Measurements from ENCODE around the gene GNB1.

Gene GNB1

DNA sequence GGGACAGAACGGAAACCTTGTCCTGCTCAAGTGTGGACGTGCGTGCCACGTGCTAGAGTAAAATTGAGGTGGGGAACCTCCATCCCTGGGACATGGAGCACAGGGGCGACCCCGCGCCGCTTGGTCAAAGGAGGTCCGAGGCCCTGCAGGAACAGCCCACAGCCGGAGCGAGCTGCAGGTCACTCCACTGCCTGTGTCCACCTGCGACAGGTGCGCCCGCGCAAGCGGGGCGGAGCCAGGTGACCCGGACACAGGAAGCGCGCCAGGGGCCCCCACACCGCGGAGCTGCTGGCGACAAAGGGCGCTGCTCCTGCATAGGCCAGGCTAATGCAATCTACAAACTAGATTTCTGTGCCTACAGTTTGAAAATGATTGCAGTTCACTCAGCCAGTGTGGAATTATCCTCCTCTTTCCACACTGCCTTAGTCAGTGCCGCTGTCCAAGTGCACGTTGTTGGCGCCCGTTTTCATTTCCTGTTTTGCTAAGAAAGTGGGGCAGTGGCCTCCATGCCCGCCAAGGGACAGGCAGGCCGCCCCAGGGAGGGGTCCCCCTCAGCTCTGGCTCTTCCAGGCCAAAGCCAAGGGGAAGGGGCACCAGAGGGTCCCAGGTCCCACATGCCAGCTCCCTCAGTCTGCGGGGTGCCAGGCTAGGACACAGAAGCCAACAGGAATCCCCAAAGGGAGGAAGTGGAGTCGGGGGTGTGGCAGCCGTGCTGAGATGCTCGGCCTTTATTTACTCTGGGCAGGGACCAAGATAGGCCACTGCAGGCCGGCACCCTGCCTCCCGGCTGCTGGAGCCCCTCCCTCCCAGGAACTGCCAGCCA is 108.3 kb downstream of the GNB1 start:
- H3K27ac ChIP-seq (ENCODE audit: low read length) = peak overlapping the region; percentile 51

DNA sequence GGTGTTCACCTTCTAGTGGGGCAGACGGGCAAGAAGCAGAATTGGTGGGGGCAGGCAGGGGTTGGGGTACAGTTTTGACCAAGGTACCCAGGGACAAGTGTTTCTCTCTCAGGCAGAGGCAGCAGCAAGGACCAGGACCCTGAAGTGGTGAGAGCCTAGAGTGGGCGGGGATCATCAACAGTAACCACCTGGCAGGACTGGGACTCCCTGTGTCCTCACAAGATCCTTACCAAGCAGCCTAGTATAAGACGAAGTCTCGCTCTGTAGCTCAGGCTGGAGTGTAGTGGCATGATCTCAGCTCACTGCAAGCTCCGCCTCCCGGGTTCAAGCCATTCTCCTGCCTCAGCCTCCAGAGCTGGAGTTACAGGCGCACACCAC is 109.4 kb downstream of the GNB1 start:
- H3K36me3 ChIP-seq (ENCODE audit: control insufficient read depth in 1 of 2, insufficient read depth in 2 of 2, low read length in 2 of 2) = peaks cover 10 to 18% of the 10 kb centered on the region in 2 donors
- H3K9me3 ChIP-seq (ENCODE audit: control insufficient read depth in 1 of 2, low read length in 2 of 2) = no peaks in the 10 kb centered on the region
- no peaks in the 10 kb centered on the region for H3K27me3 ChIP-seq (ENCODE audit: low read depth, low read length)
- H3K27ac ChIP-seq (ENCODE audit: low read length) = peak overlapping the region; percentile 75
- peaks cover 30 to 39% of the 10 kb centered on the region in 2 donors for H3K4me1 ChIP-seq (ENCODE audit: control insufficient read depth in 1 of 2, insufficient read depth in 2 of 2, low read length in 2 of 2)
- peak overlapping the region in 1 of 2 donors; percentile 46 for H3K4me3 ChIP-seq (ENCODE audit: low read depth in 1 of 2, low read length in 2 of 2)

More for the DNA sequence above, 108.3 kb downstream of the GNB1 start:
- H3K4me3 ChIP-seq (ENCODE audit: low read depth in 1 of 2, low read length in 2 of 2) = peak overlapping the region; percentile 16 to 46
- no peaks in the 10 kb centered on the region for H3K27me3 ChIP-seq (ENCODE audit: low read depth, low read length)
- peaks cover 20 to 29% of the 10 kb centered on the region in 2 donors for H3K36me3 ChIP-seq (ENCODE audit: control insufficient read depth in 1 of 2, insufficient read depth in 2 of 2, low read length in 2 of 2)
- H3K9me3 ChIP-seq (ENCODE audit: control insufficient read depth in 1 of 2, low read length in 2 of 2) = no peaks in the 10 kb centered on the region
- peaks cover 24 to 32% of the 10 kb centered on the region in 2 donors for H3K4me1 ChIP-seq (ENCODE audit: control insufficient read depth in 1 of 2, insufficient read depth in 2 of 2, low read length in 2 of 2)

DNA sequence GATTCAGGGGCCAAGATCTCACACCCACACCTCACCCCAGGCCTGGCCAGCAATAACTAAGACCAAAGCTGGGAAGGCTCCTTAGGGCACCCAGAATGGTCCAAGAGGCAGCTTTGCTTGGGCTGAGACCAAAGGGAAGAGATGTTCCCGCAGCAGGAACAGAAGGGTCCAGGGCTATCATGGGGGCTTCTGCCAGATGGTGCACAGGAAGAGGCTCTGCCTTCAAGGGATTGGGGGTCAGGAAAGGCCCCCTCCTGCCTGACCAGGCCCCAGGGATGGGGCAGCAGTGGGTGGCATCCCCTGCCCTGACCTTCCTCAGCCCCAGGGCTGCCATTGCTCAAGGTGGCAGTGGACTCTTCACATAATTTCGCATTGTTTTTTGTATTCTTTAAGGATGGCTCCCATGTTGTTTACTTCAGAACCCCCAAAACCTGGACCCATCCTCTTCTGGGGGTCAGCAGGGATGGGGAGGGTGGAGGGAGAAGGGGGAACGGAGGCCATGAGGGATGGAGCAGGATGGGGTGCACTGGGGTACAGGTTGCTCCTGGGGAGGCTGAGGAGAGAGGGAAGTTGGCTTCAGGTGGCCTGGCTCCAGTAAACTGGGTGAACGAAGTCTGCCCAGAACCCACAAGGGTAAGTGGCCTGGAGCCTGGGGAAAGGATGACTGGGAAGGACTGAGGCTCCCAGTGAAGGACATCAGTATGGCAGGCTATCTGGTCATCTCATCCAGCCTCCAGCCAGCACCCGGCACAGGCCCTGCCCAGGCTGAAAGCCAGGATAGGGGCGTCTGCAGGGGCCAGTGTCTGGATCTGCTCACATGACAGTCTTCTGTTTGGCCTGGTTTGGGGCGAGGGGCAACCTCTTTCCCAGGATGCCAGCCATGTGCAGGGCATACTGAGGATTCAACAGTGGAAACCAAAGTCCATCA is 110.0 kb downstream of the GNB1 start:
- peaks cover 34 to 46% of the 10 kb centered on the region in 2 donors for H3K4me1 ChIP-seq (ENCODE audit: control insufficient read depth in 1 of 2, insufficient read depth in 2 of 2, low read length in 2 of 2)
- no peak overlapping the region for H3K4me3 ChIP-seq (ENCODE audit: low read depth in 1 of 2, low read length in 2 of 2)
- peak overlapping the region; percentile 75 for H3K27ac ChIP-seq (ENCODE audit: low read length)
- peaks cover 3 to 12% of the 10 kb centered on the region in 2 donors for H3K36me3 ChIP-seq (ENCODE audit: control insufficient read depth in 1 of 2, insufficient read depth in 2 of 2, low read length in 2 of 2)
- no peaks in the 10 kb centered on the region for H3K9me3 ChIP-seq (ENCODE audit: control insufficient read depth in 1 of 2, low read length in 2 of 2)
- H3K27me3 ChIP-seq (ENCODE audit: low read depth, low read length) = no peaks in the 10 kb centered on the region

DNA sequence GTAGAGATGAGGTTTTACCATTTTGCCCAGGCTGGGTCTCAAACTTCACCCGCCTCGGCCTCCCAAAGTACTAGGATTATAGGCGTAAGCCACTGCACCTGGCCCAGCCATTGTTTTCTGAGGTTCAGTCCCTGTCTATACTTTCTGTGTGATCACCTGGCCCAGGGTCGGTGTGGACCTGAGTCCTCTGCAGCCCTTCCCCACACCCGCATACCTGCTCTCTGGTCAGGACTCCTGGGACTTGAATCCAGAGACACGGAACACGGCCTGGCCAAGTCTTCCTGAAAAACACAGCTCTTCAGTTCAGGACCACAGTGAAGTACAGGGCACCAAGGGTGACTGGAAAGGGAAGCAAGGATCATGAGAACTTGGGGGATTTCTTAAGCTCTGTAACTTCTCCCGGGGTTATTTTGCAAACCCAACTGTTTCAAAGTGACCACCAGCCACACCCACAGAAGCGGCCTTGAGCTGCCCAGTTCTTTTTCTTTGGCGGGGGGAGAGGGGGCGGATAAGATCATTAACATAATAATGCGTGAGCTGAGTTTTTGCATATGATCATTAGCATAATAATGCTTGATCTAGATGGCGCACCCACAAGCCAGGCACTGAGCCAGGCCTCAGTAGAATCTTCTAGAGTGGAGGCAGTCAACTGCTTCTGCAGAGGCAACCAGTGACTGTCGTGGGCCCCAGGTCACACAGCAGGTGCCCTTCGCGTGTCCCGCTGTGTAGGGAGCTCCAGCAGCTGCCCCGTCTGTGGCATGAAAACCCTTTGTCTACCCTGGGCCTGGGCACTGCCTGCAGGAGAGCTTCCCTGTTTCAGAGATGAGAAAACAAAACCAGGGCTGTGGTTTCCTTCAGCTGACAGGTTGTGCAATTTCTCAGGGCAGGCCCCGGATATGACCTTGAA is 110.9 kb downstream of the GNB1 start:
- peaks cover 42 to 53% of the 10 kb centered on the region in 2 donors for H3K4me1 ChIP-seq (ENCODE audit: control insufficient read depth in 1 of 2, insufficient read depth in 2 of 2, low read length in 2 of 2)
- H3K27me3 ChIP-seq (ENCODE audit: low read depth, low read length) = no peaks in the 10 kb centered on the region
- H3K4me3 ChIP-seq (ENCODE audit: low read depth in 1 of 2, low read length in 2 of 2) = peak overlapping the region; percentile 52 to 72
- no peaks in the 10 kb centered on the region for H3K9me3 ChIP-seq (ENCODE audit: control insufficient read depth in 1 of 2, low read length in 2 of 2)
- peaks cover 0 to 3% of the 10 kb centered on the region in 2 donors for H3K36me3 ChIP-seq (ENCODE audit: control insufficient read depth in 1 of 2, insufficient read depth in 2 of 2, low read length in 2 of 2)
- peak overlapping the region; percentile 75 for H3K27ac ChIP-seq (ENCODE audit: low read length)

DNA sequence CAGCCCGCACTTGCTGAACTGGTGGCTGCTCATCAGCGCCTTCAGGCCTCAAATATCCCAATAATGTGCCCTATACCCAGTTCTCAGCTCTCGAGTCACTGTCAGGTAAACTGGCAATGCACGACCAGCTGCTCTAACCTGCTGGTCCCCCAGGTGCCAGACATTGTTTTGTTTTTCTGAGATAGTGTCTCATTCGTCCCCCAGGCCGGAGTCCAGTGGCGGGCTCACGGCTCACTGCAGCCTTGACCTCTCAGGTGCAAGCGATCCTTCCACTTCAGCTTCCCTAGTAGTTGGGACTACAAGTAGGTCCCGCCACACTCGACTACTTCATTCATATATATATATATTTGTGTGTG is 111.6 kb downstream of the GNB1 start:
- Histone ChIP-seq H3K27ac (ENCODE audit: low read length) (peak overlapping the region; percentile 75), H3K36me3 (ENCODE audit: control insufficient read depth in 1 of 2, insufficient read depth in 2 of 2, low read length in 2 of 2) (no peaks in the 10 kb centered on the region), H3K4me1 (ENCODE audit: control insufficient read depth in 1 of 2, insufficient read depth in 2 of 2, low read length in 2 of 2) (peaks cover 42 to 58% of the 10 kb centered on the region in 2 donors), H3K4me3 (ENCODE audit: low read depth in 1 of 2, low read length in 2 of 2) (peak overlapping the region; percentile 52 to 72), H3K9me3 (ENCODE audit: control insufficient read depth in 1 of 2, low read length in 2 of 2) (no peaks in the 10 kb centered on the region), H3K27me3 (ENCODE audit: low read depth, low read length) (no peaks in the 10 kb centered on the region)

DNA sequence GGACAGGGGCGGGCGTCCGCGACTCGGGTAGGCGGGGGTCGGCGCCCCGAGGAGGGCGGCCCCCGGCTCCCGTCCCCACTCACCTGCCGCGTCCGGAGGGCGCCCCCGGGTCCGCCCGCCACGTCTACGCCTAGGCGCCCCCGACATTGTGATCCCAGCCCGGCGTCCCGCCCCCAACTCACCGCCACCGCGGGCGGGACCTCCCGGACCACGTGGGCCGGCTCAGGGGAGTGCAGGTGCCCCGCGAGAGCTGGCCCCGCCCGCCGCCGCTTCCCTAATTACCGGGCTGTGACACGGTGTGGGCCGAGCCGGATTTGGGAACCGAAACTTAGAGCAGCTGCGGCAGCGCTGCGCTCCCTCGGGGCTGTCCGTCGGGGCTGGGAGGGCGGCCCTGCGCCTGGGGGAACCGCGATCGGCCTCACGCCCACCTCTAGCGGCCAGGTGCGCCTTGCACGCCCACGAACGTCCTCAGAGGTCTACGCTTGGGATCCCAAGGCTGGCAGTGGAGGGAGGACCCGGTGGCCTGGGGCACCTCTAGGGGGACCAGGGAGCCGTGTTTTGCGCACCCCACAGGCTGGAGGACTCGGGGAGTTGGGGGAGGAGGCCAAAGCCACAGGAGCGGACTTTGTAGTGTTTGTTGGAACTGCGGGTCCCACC is 112.1 kb downstream of the GNB1 start:
- H3K36me3 ChIP-seq (ENCODE audit: control insufficient read depth in 1 of 2, insufficient read depth in 2 of 2, low read length in 2 of 2) = no peaks in the 10 kb centered on the region
- peaks cover 42 to 58% of the 10 kb centered on the region in 2 donors for H3K4me1 ChIP-seq (ENCODE audit: control insufficient read depth in 1 of 2, insufficient read depth in 2 of 2, low read length in 2 of 2)
- peak overlapping the region; percentile 52 to 72 for H3K4me3 ChIP-seq (ENCODE audit: low read depth in 1 of 2, low read length in 2 of 2)
- H3K27me3 ChIP-seq (ENCODE audit: low read depth, low read length) = no peaks in the 10 kb centered on the region
- H3K27ac ChIP-seq (ENCODE audit: low read length) = peak overlapping the region; percentile 75
- no peaks in the 10 kb centered on the region for H3K9me3 ChIP-seq (ENCODE audit: control insufficient read depth in 1 of 2, low read length in 2 of 2)

DNA sequence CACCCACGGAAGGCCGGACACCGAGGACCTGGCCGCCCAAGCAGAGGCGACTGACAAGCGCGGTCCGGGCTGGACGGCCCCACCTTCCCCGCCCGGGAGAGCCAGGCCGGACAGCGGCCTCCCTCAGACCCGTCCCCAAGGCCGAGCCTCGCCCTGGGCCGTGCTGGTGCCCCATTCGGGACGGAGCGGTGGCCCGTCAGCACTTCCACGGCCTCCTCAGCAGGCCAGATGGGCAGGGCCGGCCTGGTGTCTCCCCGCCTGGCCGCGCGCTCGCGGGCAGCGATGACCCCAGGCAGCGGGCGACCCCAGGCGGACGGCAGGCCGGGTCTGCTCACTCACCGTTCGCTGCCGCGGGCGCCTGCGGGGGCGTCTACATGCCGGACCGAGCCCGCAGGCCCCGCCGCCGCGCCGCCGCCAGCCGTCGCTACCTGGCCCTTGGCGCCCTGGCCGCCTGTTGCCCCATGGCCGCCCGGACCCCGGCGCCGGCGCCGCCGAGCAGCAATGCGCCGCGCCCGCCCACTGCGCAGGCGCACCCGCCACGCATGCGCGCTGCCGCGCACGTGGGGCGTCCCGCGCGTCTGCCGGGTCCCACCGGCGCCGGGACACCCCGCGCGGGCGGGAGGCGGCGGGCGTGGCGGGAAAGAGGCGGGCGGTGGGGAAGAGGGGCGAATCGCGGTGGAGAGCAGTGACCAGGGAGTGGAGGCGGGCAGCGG is 112.8 kb downstream of the GNB1 start, which contains the start of gene NADK:
NADK (minus strand) TSS at position 521 of the 713 bp plus-strand sequence. CDS start 13,064 bp downstream, outside the sequence.
- H3K4me3 ChIP-seq (ENCODE audit: low read depth in 1 of 2, low read length in 2 of 2) = peak within 1 kb of the TSS; percentile 73 to 89
- H3K27me3 ChIP-seq (ENCODE audit: low read depth, low read length) = no peaks in the 10 kb centered on the region
- H3K4me1 ChIP-seq (ENCODE audit: control insufficient read depth in 1 of 2, insufficient read depth in 2 of 2, low read length in 2 of 2) = peaks cover 38 to 55% of the 10 kb centered on the region in 2 donors
- H3K9me3 ChIP-seq (ENCODE audit: control insufficient read depth in 1 of 2, low read length in 2 of 2) = no peaks in the 10 kb centered on the region
- no peaks in the 10 kb centered on the region for H3K36me3 ChIP-seq (ENCODE audit: control insufficient read depth in 1 of 2, insufficient read depth in 2 of 2, low read length in 2 of 2)
- H3K27ac ChIP-seq (ENCODE audit: low read length) = peak within 1 kb of the TSS; percentile 75

DNA sequence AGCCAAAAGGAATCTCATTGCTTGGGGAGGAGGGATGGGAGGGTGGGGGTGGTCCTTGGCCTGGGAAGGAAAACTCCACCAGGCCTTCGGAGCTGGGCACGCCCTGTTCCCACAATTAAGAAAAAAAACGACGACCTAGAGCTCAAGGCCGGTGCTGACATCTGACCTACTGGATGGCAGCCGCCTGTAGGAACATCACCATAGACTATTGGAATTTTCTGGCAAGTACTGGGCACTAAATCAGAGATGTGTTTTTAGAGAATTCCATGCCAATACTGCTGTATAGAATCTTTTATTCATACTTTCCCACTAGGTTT is 113.3 kb downstream of the GNB1 start:
- Histone ChIP-seq H3K36me3 (ENCODE audit: control insufficient read depth in 1 of 2, insufficient read depth in 2 of 2, low read length in 2 of 2) (peaks cover 0 to 2% of the 10 kb centered on the region in 2 donors), H3K4me3 (ENCODE audit: low read depth in 1 of 2, low read length in 2 of 2) (peak overlapping the region; percentile 73 to 89), H3K27me3 (ENCODE audit: low read depth, low read length) (no peaks in the 10 kb centered on the region), H3K27ac (ENCODE audit: low read length) (peak overlapping the region; percentile 68), H3K9me3 (ENCODE audit: control insufficient read depth in 1 of 2, low read length in 2 of 2) (no peaks in the 10 kb centered on the region), H3K4me1 (ENCODE audit: control insufficient read depth in 1 of 2, insufficient read depth in 2 of 2, low read length in 2 of 2) (peaks cover 36 to 50% of the 10 kb centered on the region in 2 donors)

DNA sequence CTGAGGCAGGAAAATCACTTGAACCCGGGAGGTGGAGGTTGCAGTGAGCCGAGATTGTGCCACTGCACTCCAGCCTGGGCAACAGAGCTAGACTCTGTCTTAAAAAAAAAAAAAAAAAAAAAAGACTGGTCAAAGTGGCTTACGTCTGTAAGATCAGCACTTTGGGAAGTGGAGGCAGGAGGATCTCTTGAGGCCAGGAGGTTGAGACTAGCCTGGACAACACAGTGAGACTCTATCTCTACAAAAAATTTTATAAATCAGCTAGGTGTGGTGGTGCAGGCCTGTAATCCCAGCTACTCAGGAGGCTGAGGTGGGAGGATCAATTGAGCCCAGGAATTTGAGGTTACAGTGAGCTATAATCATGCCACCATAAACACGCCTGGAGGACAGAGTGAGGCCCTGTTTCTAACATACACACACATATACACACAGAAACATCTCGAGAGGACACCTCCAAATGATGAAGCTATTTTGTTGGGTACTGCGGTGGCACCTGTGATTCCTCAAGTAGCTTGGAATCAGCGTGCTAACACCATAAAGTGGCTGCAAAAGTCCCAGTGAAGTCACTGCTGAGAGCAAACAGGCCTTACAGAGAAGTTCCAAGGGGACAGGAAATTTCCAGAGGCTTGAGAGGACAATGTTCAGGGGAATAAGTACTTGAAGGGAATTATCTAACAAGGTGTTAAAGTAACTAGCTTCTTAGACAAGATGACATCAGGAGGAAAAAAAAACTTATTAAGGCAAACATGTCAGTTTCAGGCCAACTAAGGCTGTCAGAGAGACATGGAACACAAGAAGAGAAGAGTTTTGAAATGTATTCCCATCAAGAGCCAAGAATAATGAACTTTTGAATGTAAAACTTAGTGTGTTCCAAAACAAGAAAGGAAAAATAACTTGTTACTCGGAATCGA is 114.0 kb downstream of the GNB1 start:
- Histone ChIP-seq H3K4me1 (ENCODE audit: control insufficient read depth in 1 of 2, insufficient read depth in 2 of 2, low read length in 2 of 2) (peaks cover 36 to 44% of the 10 kb centered on the region in 2 donors), H3K36me3 (ENCODE audit: control insufficient read depth in 1 of 2, insufficient read depth in 2 of 2, low read length in 2 of 2) (peaks cover 0 to 8% of the 10 kb centered on the region in 2 donors), H3K27ac (ENCODE audit: low read length) (peak overlapping the region; percentile 68), H3K27me3 (ENCODE audit: low read depth, low read length) (no peaks in the 10 kb centered on the region), H3K4me3 (ENCODE audit: low read depth in 1 of 2, low read length in 2 of 2) (peak overlapping the region; percentile 73 to 89), H3K9me3 (ENCODE audit: control insufficient read depth in 1 of 2, low read length in 2 of 2) (no peaks in the 10 kb centered on the region)

Data from muscle layer of duodenum (tissue), 2 donors.